T-helper 1 cell treated with Interleukin-12 subunit alpha and Interleukin-12 subunit beta and Interleukin-4 antibody, amounts not matched to agents 30 ng/mL and 1 ng/mL, for 36 hours (primary cell): ENCODE data around the gene JARID2. TPM values are rescaled to one million over a fixed set of nuclear protein-coding genes. Genes with fewer than 3 reads are reported as not detected.

Experiments
- intact Hi-C: fragments of 100-400 bp; cut with micrococcal nuclease; formaldehyde crosslinking; loops from one replicate; pipeline ENCODE4 v1.15.1; 2024
- total RNA-seq: library from RNA; stranded (reverse); gene quantifications from 2 replicates; pipeline ENCODE4 v1.2.3, GENCODE V29; 2022

JARID2 gene
- total RNA-seq, 1 donor from 2014 or later: 40.3 TPM

- intact Hi-C loops: no loop called here
These were observed 122.3 kb downstream of the JARID2 start for GRCh38 chr6:15368186-15368585.

GRCh38 chr6:15368873-15369272 lies 123.0 kb downstream of the JARID2 start:
- intact Hi-C loops: no loop called here

- intact Hi-C loops: no loop called here
These were observed 124.0 kb downstream of the JARID2 start for GRCh38 chr6:15369838-15370237.

- intact Hi-C loops: no loop called here
These were observed 125.1 kb downstream of the JARID2 start for GRCh38 chr6:15370733-15371671.

- intact Hi-C loops: no loop called here
These were observed 127.1 kb downstream of the JARID2 start for GRCh38 chr6:15372932-15373331.

GRCh38 chr6:15374119-15374518 lies 128.2 kb downstream of the JARID2 start:
- intact Hi-C loops: no loop called here

GRCh38 chr6:15375018-15375417 lies 129.1 kb downstream of the JARID2 start:
- intact Hi-C loops: no loop called here

- intact Hi-C loops: no loop called here
These were observed 129.9 kb downstream of the JARID2 start for GRCh38 chr6:15375638-15376290.

GRCh38 chr6:15376900-15377487 lies 131.1 kb downstream of the JARID2 start:
- intact Hi-C loops: no loop called here

GRCh38 chr6:15378272-15378671 lies 132.4 kb downstream of the JARID2 start:
- intact Hi-C loops: no loop called here

GRCh38 chr6:15378866-15379265 lies 133.0 kb downstream of the JARID2 start:
- intact Hi-C loops: no loop called here

GRCh38 chr6:15380351-15380750 lies 134.5 kb downstream of the JARID2 start:
- intact Hi-C loops: no loop called here

- intact Hi-C loops: no loop called here
These were observed 136.2 kb downstream of the JARID2 start for GRCh38 chr6:15382089-15382488.

- intact Hi-C loops: no loop called here
These were observed 136.8 kb downstream of the JARID2 start for GRCh38 chr6:15382712-15383111.

- intact Hi-C loops: no loop called here
These were observed 139.0 kb downstream of the JARID2 start for GRCh38 chr6:15384901-15385300.

GRCh38 chr6:15385521-15385920 lies 139.7 kb downstream of the JARID2 start:
- intact Hi-C loops: no loop called here

- intact Hi-C loops: no loop called here
These were observed 140.4 kb downstream of the JARID2 start for GRCh38 chr6:15386110-15386755.

GRCh38 chr6:15386756-15387112 lies 140.9 kb downstream of the JARID2 start:
- intact Hi-C loops: no loop called here

- intact Hi-C loops: no loop called here
These were observed 141.2 kb downstream of the JARID2 start for GRCh38 chr6:15387118-15387517.

- intact Hi-C loops: no loop called here
These were observed 143.4 kb downstream of the JARID2 start for GRCh38 chr6:15389084-15389764.
